Activated T-helper 1 cell treated with anti-CD3 and anti-CD28 coated beads, Interleukin-2, amount 50 U/mL, for 16 hours (primary cell): Measurements from ENCODE around the gene IGFBP2.

Experiments
- DNase-seq, 2 donors: peaks; one replicate each; pipeline ENCODE4 v3.0.0-alpha.2; 2020; ENCODE audit warnings: low read depth in 1 of 2, low spot score in 1 of 2

IGFBP2 gene

GRCh38 chr2:216661051-216661450 is 27.8 kb downstream of the IGFBP2 start:
- no peak for DNase-seq

GRCh38 chr2:216661639-216662375 is 28.6 kb downstream of the IGFBP2 start:
- DNase-seq = no peak

- DNase-seq = no peak
These were observed 29.9 kb downstream of the IGFBP2 start for GRCh38 chr2:216663106-216663505.

- DNase-seq = no peak
These were observed 30.6 kb downstream of the IGFBP2 start for GRCh38 chr2:216663846-216664245.

- DNase-seq = no peak
These were observed 31.4 kb downstream of the IGFBP2 start for GRCh38 chr2:216664593-216665034.

- no peak for DNase-seq
These were observed 32.0 kb downstream of the IGFBP2 start for GRCh38 chr2:216665242-216665641.

- no peak for DNase-seq
These were observed 32.5 kb downstream of the IGFBP2 start for GRCh38 chr2:216665717-216666116.

GRCh38 chr2:216666461-216667233 is 33.4 kb downstream of the IGFBP2 start:
- DNase-seq = peak; percentile 20

GRCh38 chr2:216670266-216671080 is 37.3 kb downstream of the IGFBP2 start:
- no peak for DNase-seq

GRCh38 chr2:216671081-216671411 is 37.8 kb downstream of the IGFBP2 start:
- no peak for DNase-seq

GRCh38 chr2:216671791-216672343 is 38.6 kb downstream of the IGFBP2 start:
- no peak for DNase-seq

GRCh38 chr2:216672466-216672865 is 39.2 kb downstream of the IGFBP2 start:
- no peak for DNase-seq

- no peak for DNase-seq
These were observed 39.8 kb downstream of the IGFBP2 start for GRCh38 chr2:216673021-216673420.

GRCh38 chr2:216673609-216674008 is 40.4 kb downstream of the IGFBP2 start:
- DNase-seq = no peak

- DNase-seq = no peak
These were observed 41.2 kb downstream of the IGFBP2 start for GRCh38 chr2:216674376-216674775.

GRCh38 chr2:216676630-216677029 is 43.4 kb downstream of the IGFBP2 start:
- no peak for DNase-seq

GRCh38 chr2:216677439-216678097 is 44.3 kb downstream of the IGFBP2 start:
- DNase-seq = no peak

GRCh38 chr2:216678098-216678465 is 44.9 kb downstream of the IGFBP2 start:
- DNase-seq = no peak

GRCh38 chr2:216678813-216679657 is 45.8 kb downstream of the IGFBP2 start:
- DNase-seq = no peak

GRCh38 chr2:216679658-216680024 is 46.4 kb downstream of the IGFBP2 start:
- no peak for DNase-seq
